Neural cell (in vitro differentiated cells): Measurements from ENCODE around the gene EPAS1. TPM values are rescaled to one million over a fixed set of nuclear protein-coding genes. Genes with fewer than 3 reads are reported as not detected.

ENCODE experiments used
- H2AFZ ChIP-seq: fragments of 200-600, 300-800 bp; sonication (generic), shearing (Covaris generic); 2 replicates; pipeline ENCODE4 v1.6.0; 2014; ENCODE audit warnings: low read depth, mild to moderate bottlenecking, antibody characterized with exemption, low read length, moderate library complexity
- H3F3A ChIP-seq: fragments of 200-600 bp; shearing (Covaris generic); 2 replicates; pipeline ENCODE4 v1.6.1; 2016; ENCODE audit warnings: mild to moderate bottlenecking, moderate library complexity, mixed read lengths, antibody characterized with exemption, low read length; ENCODE audit not compliant: insufficient read depth, poor library complexity, severe bottlenecking
- H3K27ac ChIP-seq: fragments of 200-600, 300-800 bp; sonication (generic), shearing (Covaris generic); 2 replicates; pipeline ENCODE4 v1.5.1; 2014; ENCODE audit warnings: mild to moderate bottlenecking, low read length, moderate library complexity
- H3K27me3 ChIP-seq: fragments of 300-800, 200-600 bp; sonication (generic), shearing (Covaris generic); 2 replicates; pipeline ENCODE4 v1.6.0; 2014; ENCODE audit warnings: mild to moderate bottlenecking, low read depth, low read length, moderate library complexity; ENCODE audit not compliant: insufficient read depth
- H3K36me3 ChIP-seq: fragments of 300-800, 200-600 bp; sonication (generic), shearing (Covaris generic); 2 replicates; pipeline ENCODE4 v1.5.1; 2014; ENCODE audit warnings: mild to moderate bottlenecking, antibody characterized with exemption, low read length, moderate library complexity; ENCODE audit not compliant: insufficient read depth
- H3K4me2 ChIP-seq: fragments of 300-800, 200-600 bp; sonication (generic), shearing (Covaris generic); 2 replicates; pipeline ENCODE4 v1.6.0; 2014; ENCODE audit warnings: mild to moderate bottlenecking, low read length
- H3K4me3 ChIP-seq: fragments of 300-800, 200-600 bp; sonication (generic), shearing (Covaris generic); 2 replicates; pipeline ENCODE4 v1.5.1; 2014; ENCODE audit warnings: mild to moderate bottlenecking, low read length, moderate library complexity
- H3K79me2 ChIP-seq: fragments of 200-600 bp; shearing (Covaris generic); replicated peaks from 2 replicates; pipeline ENCODE4 v1.6.0; 2014; ENCODE audit warnings: mild to moderate bottlenecking, low read length, moderate library complexity; ENCODE audit not compliant: insufficient read depth
- H3K9ac ChIP-seq: fragments of 300-800, 200-600 bp; sonication (generic), shearing (Covaris generic); 2 replicates; pipeline ENCODE4 v1.6.1; 2016; ENCODE audit warnings: mild to moderate bottlenecking, low read length, mixed read lengths
- H3K9me2 ChIP-seq: fragments of 200-600 bp; shearing (Covaris generic); 2 replicates; pipeline ENCODE4 v1.6.1; 2016; ENCODE audit warnings: mild to moderate bottlenecking, low read length, mixed read lengths; ENCODE audit not compliant: insufficient read depth
- H3K9me3 ChIP-seq: fragments of 200-600, 300-800 bp; sonication (generic), shearing (Covaris generic); 2 replicates; pipeline ENCODE4 v1.6.1; 2016; ENCODE audit warnings: mild to moderate bottlenecking, mixed run types, low read length, moderate library complexity, mixed read lengths
- H4K20me1 ChIP-seq: fragments of 200-600 bp; shearing (Covaris generic); 2 replicates; pipeline ENCODE4 v1.6.1; 2016; ENCODE audit warnings: mild to moderate bottlenecking, mixed run types; ENCODE audit not compliant: insufficient read depth
- CTCF ChIP-seq: fragments of 450-650 bp; IDR thresholded peaks from 2 replicates; pipeline ENCODE4 v1.5.1; 2014; ENCODE audit warnings: antibody characterized with exemption, mild to moderate bottlenecking, moderate library complexity; ENCODE audit not compliant: poor library complexity, severe bottlenecking
- EP300 ChIP-seq: fragments of 450-650 bp; conservative IDR thresholded peaks from 2 replicates; pipeline ENCODE4 v1.6.1; 2014; ENCODE audit warnings: antibody characterized with exemption, mild to moderate bottlenecking, moderate library complexity; ENCODE audit not compliant: poor library complexity, severe bottlenecking
- EZH2 ChIP-seq: fragments of 200-600, 300-800 bp; shearing (Covaris generic), sonication (generic); IDR thresholded peaks from 2 replicates; pipeline ENCODE4 v1.6.1; 2014; ENCODE audit warnings: antibody characterized with exemption, low read length, borderline replicate concordance, mild to moderate bottlenecking; ENCODE audit not compliant: insufficient read depth, poor library complexity, severe bottlenecking
- MXI1 ChIP-seq: fragments of 450-650 bp; conservative IDR thresholded peaks from 2 replicates; pipeline ENCODE4 v1.6.1; 2014; ENCODE audit warnings: antibody characterized with exemption, mild to moderate bottlenecking; ENCODE audit not compliant: poor library complexity, severe bottlenecking
- POLR2AphosphoS5 ChIP-seq: IDR thresholded peaks from 2 replicates; pipeline ENCODE4 v1.6.1; 2012
- RAD21 ChIP-seq: fragments of 450-650 bp; conservative IDR thresholded peaks from 2 replicates; pipeline ENCODE4 v1.6.1; 2014; ENCODE audit warnings: antibody characterized with exemption, mild to moderate bottlenecking, moderate library complexity
- SMC3 ChIP-seq: fragments of 450-650 bp; conservative IDR thresholded peaks from 2 replicates; pipeline ENCODE4 v1.6.1; 2014; ENCODE audit warnings: antibody characterized with exemption, mild to moderate bottlenecking, moderate library complexity; ENCODE audit not compliant: poor library complexity
- TAF1 ChIP-seq: IDR thresholded peaks from 2 replicates; pipeline ENCODE4 v1.6.1; 2012; ENCODE audit warnings: low read depth
- polyA plus RNA-seq: library from polyadenylated mRNA; depleted of rRNA; stranded (reverse); fragments of >200 nt; gene quantifications from 2 replicates; pipeline ENCODE4 v1.2.3, GENCODE V29; 2014
- TF ChIP-seq, protein P1 (sequence below): IDR thresholded peaks from 2 replicates; pipeline ENCODE4 v1.6.1; 2012; ENCODE audit warnings: borderline replicate concordance

EPAS1 gene
- polyA plus RNA-seq, 1 donor from 2014 or later: not detected

GRCh38 chr2:46298522-46299353, 1.5 kb downstream of the EPAS1 start:
- Histone ChIP-seq H3K36me3 (no peaks in the 10 kb centered on the region), H3K4me2 (peak overlapping the region; percentile 23), H3K4me3 (peak overlapping the region; percentile 67), H3K9me2 (no peaks in the 10 kb centered on the region), H3K9ac (no peak overlapping the region), H3K27ac (no peak overlapping the region), H3K9me3 (no peaks in the 10 kb centered on the region), H3K79me2 (no peaks in the 10 kb centered on the region), H3F3A (no peaks in the 10 kb centered on the region), H4K20me1 (no peaks in the 10 kb centered on the region), H2AFZ (no peak overlapping the region), H3K27me3 (peaks cover 86% of the 10 kb centered on the region)
- TF ChIP-seq EZH2 (peak; percentile 95), SMC3 (no peak), EP300 (no peak), POLR2AphosphoS5 (peak; percentile 7), TAF1 (no peak)
- TF ChIP-seq, protein P1, sequence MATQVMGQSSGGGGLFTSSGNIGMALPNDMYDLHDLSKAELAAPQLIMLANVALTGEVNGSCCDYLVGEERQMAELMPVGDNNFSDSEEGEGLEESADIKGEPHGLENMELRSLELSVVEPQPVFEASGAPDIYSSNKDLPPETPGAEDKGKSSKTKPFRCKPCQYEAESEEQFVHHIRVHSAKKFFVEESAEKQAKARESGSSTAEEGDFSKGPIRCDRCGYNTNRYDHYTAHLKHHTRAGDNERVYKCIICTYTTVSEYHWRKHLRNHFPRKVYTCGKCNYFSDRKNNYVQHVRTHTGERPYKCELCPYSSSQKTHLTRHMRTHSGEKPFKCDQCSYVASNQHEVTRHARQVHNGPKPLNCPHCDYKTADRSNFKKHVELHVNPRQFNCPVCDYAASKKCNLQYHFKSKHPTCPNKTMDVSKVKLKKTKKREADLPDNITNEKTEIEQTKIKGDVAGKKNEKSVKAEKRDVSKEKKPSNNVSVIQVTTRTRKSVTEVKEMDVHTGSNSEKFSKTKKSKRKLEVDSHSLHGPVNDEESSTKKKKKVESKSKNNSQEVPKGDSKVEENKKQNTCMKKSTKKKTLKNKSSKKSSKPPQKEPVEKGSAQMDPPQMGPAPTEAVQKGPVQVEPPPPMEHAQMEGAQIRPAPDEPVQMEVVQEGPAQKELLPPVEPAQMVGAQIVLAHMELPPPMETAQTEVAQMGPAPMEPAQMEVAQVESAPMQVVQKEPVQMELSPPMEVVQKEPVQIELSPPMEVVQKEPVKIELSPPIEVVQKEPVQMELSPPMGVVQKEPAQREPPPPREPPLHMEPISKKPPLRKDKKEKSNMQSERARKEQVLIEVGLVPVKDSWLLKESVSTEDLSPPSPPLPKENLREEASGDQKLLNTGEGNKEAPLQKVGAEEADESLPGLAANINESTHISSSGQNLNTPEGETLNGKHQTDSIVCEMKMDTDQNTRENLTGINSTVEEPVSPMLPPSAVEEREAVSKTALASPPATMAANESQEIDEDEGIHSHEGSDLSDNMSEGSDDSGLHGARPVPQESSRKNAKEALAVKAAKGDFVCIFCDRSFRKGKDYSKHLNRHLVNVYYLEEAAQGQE: no peak

DNA sequence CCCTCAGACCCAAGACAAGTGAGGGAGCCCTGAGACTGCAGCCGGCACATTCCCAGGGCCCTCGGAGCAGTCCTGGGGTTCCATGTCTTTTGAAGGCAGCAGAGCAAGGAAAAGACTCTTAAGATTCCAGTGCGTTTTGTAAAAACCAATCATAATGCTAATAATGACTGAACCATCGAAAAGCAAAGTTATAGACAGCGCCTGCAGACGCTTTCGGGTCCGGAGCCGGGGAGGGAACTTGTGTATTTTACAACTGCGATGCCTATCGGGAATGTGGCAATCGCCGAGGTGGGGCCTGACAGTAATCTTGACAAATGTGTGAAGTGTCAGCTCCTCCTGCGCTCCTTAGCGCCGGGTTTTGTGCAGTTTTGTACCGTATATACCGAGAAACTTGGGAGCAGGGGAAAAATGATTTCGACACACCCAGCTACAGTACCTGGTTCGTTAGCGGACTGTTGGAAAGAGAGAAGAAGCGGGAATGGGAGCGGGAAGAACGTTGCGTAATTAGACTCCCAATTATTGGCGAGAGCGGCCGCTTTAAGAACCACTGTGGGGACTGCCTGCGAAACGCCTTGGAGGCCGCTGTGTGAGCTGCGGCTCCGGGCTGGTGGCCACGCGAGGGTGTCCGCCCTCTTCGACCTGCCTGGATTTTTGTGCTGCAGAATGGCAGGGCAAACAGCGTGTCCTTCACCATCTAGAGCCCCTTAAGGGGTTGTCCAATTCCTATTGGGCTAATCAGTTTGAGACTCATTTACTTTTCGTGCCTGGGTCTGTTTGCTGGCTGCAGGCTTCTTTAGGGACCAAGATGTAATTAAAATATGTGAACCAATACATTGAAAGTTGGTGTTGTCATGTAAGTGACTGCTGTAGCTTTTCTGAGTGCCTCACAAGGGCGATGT, 2.4 kb downstream of the EPAS1 start:
- no peak overlapping the region for H3K27ac ChIP-seq
- no peaks in the 10 kb centered on the region for H3F3A ChIP-seq
- peak overlapping the region; percentile 23 for H3K4me2 ChIP-seq
- peaks cover 83% of the 10 kb centered on the region for H3K27me3 ChIP-seq
- TF ChIP-seq EZH2: no peak
- TF ChIP-seq POLR2AphosphoS5: peak; percentile 5
- no peaks in the 10 kb centered on the region for H3K9me2 ChIP-seq
- H3K9ac ChIP-seq: no peak overlapping the region
- no peaks in the 10 kb centered on the region for H3K79me2 ChIP-seq
- H3K36me3 ChIP-seq: no peaks in the 10 kb centered on the region
- H3K4me3 ChIP-seq: peak overlapping the region; percentile 67
- H3K9me3 ChIP-seq: no peaks in the 10 kb centered on the region
- no peak overlapping the region for H2AFZ ChIP-seq
- no peaks in the 10 kb centered on the region for H4K20me1 ChIP-seq

- no peaks in the 10 kb centered on the region for H3F3A ChIP-seq
- H4K20me1 ChIP-seq: no peaks in the 10 kb centered on the region
- H3K36me3 ChIP-seq: no peaks in the 10 kb centered on the region
- H3K4me3 ChIP-seq: no peak overlapping the region
- no peaks in the 10 kb centered on the region for H3K79me2 ChIP-seq
- no peaks in the 10 kb centered on the region for H3K9me3 ChIP-seq
- H3K9ac ChIP-seq: no peak overlapping the region
- TF ChIP-seq EP300 (no peak), CTCF (no peak), MXI1 (no peak), RAD21 (no peak), POLR2AphosphoS5 (no peak), EZH2 (no peak), SMC3 (no peak), TAF1 (no peak)
- TF ChIP-seq, protein P1: no peak
- no peak overlapping the region for H3K4me2 ChIP-seq
- no peaks in the 10 kb centered on the region for H3K9me2 ChIP-seq
- H2AFZ ChIP-seq: no peak overlapping the region
- H3K27ac ChIP-seq: no peak overlapping the region
- peaks cover 76% of the 10 kb centered on the region for H3K27me3 ChIP-seq
Observed at GRCh38 chr2:46300406-46300832, 3.2 kb downstream of the EPAS1 start.
